Stimulated activated CD8-positive, alpha-beta memory T cell treated with anti-CD3 and anti-CD28 coated beads, Interleukin-12 subunit alpha, Interleukin-12 subunit beta, amount 100 ng/mL, for 24 hours (primary cell): ENCODE measurements around the gene MAPKBP1.

Experiments
- DNase-seq: peaks from one replicate; pipeline ENCODE4 v3.0.0-alpha.2; 2020; ENCODE audit errors: extremely low read depth

The MAPKBP1 gene

GRCh38 chr15:41869770-41870688 is 95.7 kb downstream of the MAPKBP1 start:
- DNase-seq = no peak

GRCh38 chr15:41870689-41871081 is 96.4 kb downstream of the MAPKBP1 start:
- DNase-seq = peak; percentile 19

- no peak for DNase-seq
Observed at GRCh38 chr15:41871175-41871905, 97.1 kb downstream of the MAPKBP1 start.

GRCh38 chr15:41872166-41872747 is 98.0 kb downstream of the MAPKBP1 start:
- DNase-seq = no peak

GRCh38 chr15:41873711-41874110 is 99.4 kb downstream of the MAPKBP1 start:
- no peak for DNase-seq

GRCh38 chr15:41874736-41875135 is 100.5 kb downstream of the MAPKBP1 start:
- DNase-seq = no peak

- DNase-seq = no peak
Observed at GRCh38 chr15:41876007-41876406, 101.7 kb downstream of the MAPKBP1 start.

GRCh38 chr15:41876689-41877088 is 102.4 kb downstream of the MAPKBP1 start:
- DNase-seq = no peak
